Mesodermal cell (in vitro differentiated cells): ENCODE data around the gene CHD1L.
A peak's percentile ranks its signal among the peaks of the same experiment; 100 is the strongest.

Experiments used
- H3K27ac ChIP-seq: 2 replicates; pipeline ENCODE4 v1.7.0; 2013; ENCODE audit warnings: mild to moderate bottlenecking, low read depth, low read length, moderate library complexity; ENCODE audit not compliant: severe bottlenecking
- H3K36me3 ChIP-seq: 2 replicates; pipeline ENCODE4 v1.7.1; 2013; ENCODE audit warnings: mild to moderate bottlenecking, low read length, moderate library complexity; ENCODE audit not compliant: control insufficient read depth, insufficient read depth
- H3K4me1 ChIP-seq: one replicate; pipeline ENCODE4 v1.7.1; 2013; ENCODE audit warnings: mild to moderate bottlenecking, low read length; ENCODE audit not compliant: insufficient read depth, control insufficient read depth, poor library complexity, severe bottlenecking
- H3K4me3 ChIP-seq: 2 replicates; pipeline ENCODE4 v1.7.0; 2013; ENCODE audit warnings: low read length, control low read depth, mild to moderate bottlenecking; ENCODE audit not compliant: insufficient read depth, poor library complexity, severe bottlenecking; ENCODE audit errors: extremely low read depth
- H3K9me3 ChIP-seq: 2 replicates; pipeline ENCODE4 v1.7.1; 2013; ENCODE audit warnings: mild to moderate bottlenecking, low read length, moderate library complexity; ENCODE audit not compliant: control insufficient read depth
- WGBS, 2 experiments: methylation state at CpG; one replicate each; pipeline ENCODE4 v1.1.5; 2013; ENCODE audit warnings: missing lambda C conversion rate in 2 of 2; ENCODE audit not compliant: insufficient coverage in 2 of 2; 5-methylcytosine and 5-hydroxymethylcytosine counted together

The CHD1L gene

GRCh38 chr1:147243841-147244240, 1.4 kb downstream of the CHD1L start:
- Histone ChIP-seq H3K4me3 (peak overlapping the region; percentile 94), H3K27ac (no peak overlapping the region), H3K36me3 (peaks cover 8% of the 10 kb centered on the region), H3K4me1 (peaks cover 12% of the 10 kb centered on the region), H3K9me3 (no peaks in the 10 kb centered on the region)
- WGBS, 2 experiments, result 7 to 17% methylated on average over 3 to 4 of the region's 4 CpGs

- Histone ChIP-seq H3K27ac (no peak overlapping the region), H3K9me3 (no peaks in the 10 kb centered on the region), H3K4me3 (no peak overlapping the region), H3K4me1 (peaks cover 12% of the 10 kb centered on the region), H3K36me3 (peaks cover 8% of the 10 kb centered on the region)
- WGBS, 2 experiments, result 89 to 100% methylated on average over 3 of the region's 6 CpGs
Observed at GRCh38 chr1:147245129-147245528, 2.6 kb downstream of the CHD1L start.

- Histone ChIP-seq H3K36me3 (peaks cover 8% of the 10 kb centered on the region), H3K4me1 (peaks cover 12% of the 10 kb centered on the region), H3K4me3 (no peak overlapping the region), H3K27ac (no peak overlapping the region), H3K9me3 (no peaks in the 10 kb centered on the region)
- WGBS, 2 experiments, result 94% methylated on average over 3 of the region's 3 CpGs
Observed at GRCh38 chr1:147245586-147246021, 3.1 kb downstream of the CHD1L start.

- H3K9me3 ChIP-seq, result no peaks in the 10 kb centered on the region
- no CpG with 5 or more reads among the region's 2 CpGs for WGBS, 2 experiments
- H3K4me3 ChIP-seq, result no peak overlapping the region
- H3K36me3 ChIP-seq, result peaks cover 8% of the 10 kb centered on the region
- no peak overlapping the region for H3K27ac ChIP-seq
- H3K4me1 ChIP-seq, result peaks cover 12% of the 10 kb centered on the region
Observed at GRCh38 chr1:147246044-147246690, 3.7 kb downstream of the CHD1L start.

GRCh38 chr1:147246910-147247655, 4.6 kb downstream of the CHD1L start:
- no peaks in the 10 kb centered on the region for H3K9me3 ChIP-seq
- H3K4me3 ChIP-seq, result no peak overlapping the region
- peaks cover 8% of the 10 kb centered on the region for H3K36me3 ChIP-seq
- H3K4me1 ChIP-seq, result peaks cover 12% of the 10 kb centered on the region
- WGBS, 2 experiments, result 78 to 88% methylated on average over 1 to 2 of the region's 2 CpGs
- no peak overlapping the region for H3K27ac ChIP-seq

GRCh38 chr1:147247656-147248238, 5.3 kb downstream of the CHD1L start:
- Histone ChIP-seq H3K36me3 (peaks cover 15% of the 10 kb centered on the region), H3K4me3 (no peak overlapping the region), H3K4me1 (peaks cover 12% of the 10 kb centered on the region), H3K9me3 (no peaks in the 10 kb centered on the region), H3K27ac (no peak overlapping the region)
- WGBS, 2 experiments, result 86 to 92% methylated on average over 1 to 2 of the region's 4 CpGs

GRCh38 chr1:147252540-147252939, 10.1 kb downstream of the CHD1L start:
- H3K4me1 ChIP-seq, result peaks cover 1% of the 10 kb centered on the region
- H3K36me3 ChIP-seq, result peaks cover 32% of the 10 kb centered on the region
- WGBS, 2 experiments, result 91 to 96% methylated on average over 7 to 8 of the region's 9 CpGs
- no peaks in the 10 kb centered on the region for H3K9me3 ChIP-seq
- no peak overlapping the region for H3K27ac ChIP-seq
- H3K4me3 ChIP-seq, result no peak overlapping the region

- Histone ChIP-seq H3K4me1 (no peaks in the 10 kb centered on the region), H3K9me3 (no peaks in the 10 kb centered on the region), H3K4me3 (no peak overlapping the region), H3K36me3 (peaks cover 71% of the 10 kb centered on the region), H3K27ac (no peak overlapping the region)
- 80 to 88% methylated on average over 1 of the region's 4 CpGs for WGBS, 2 experiments
Observed at GRCh38 chr1:147260956-147261355, 18.5 kb downstream of the CHD1L start.

GRCh38 chr1:147264158-147264768, 21.8 kb downstream of the CHD1L start:
- no peak overlapping the region for H3K27ac ChIP-seq
- H3K36me3 ChIP-seq, result peaks cover 76% of the 10 kb centered on the region
- no peaks in the 10 kb centered on the region for H3K9me3 ChIP-seq
- no peaks in the 10 kb centered on the region for H3K4me1 ChIP-seq
- 50 to 100% methylated on average over 1 of the region's 3 CpGs for WGBS, 2 experiments
- H3K4me3 ChIP-seq, result no peak overlapping the region

GRCh38 chr1:147266381-147266780, 23.9 kb downstream of the CHD1L start:
- H3K36me3 ChIP-seq, result peaks cover 74% of the 10 kb centered on the region
- H3K9me3 ChIP-seq, result no peaks in the 10 kb centered on the region
- no peak overlapping the region for H3K4me3 ChIP-seq
- H3K4me1 ChIP-seq, result no peaks in the 10 kb centered on the region
- 97% methylated on average over 4 of the region's 5 CpGs; no CpG with 5 or more reads in 1 of the 2 experiments for WGBS, 2 experiments
- H3K27ac ChIP-seq, result no peak overlapping the region
